Measurements from ENCODE around the gene STPG1. TPM values are rescaled to one million over a fixed set of nuclear protein-coding genes. Genes with fewer than 3 reads are reported as not detected.

STPG1 gene
- total RNA-seq, 1 donor from 2014 or later: 4.2 TPM

DNA sequence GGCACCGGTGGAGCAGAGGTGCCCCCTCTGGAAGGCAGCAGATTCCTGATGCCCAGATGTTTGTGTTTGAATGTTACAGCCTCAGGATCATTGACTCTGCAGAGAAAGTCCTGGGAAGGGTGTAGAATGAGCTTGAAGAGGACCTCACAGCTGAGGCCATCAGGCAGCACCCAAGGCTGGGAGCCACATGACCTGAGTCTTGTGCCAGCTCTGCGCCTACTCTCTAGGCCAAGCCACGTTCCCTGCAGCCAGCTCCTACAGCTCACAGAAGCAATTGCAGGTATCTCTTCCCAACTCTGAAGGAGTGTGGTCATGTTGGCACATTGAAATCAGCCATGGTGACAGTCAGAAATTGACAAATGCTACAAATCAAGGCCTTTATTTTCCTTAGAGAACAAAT is 58.1 kb downstream of the STPG1 start:
- intact Hi-C loops (cut with DNase I): no loop called here
- no peaks in the 10 kb centered on the region for H3K36me3 ChIP-seq
- no peak overlapping the region for H3K27ac ChIP-seq
- no peak overlapping the region for H3K4me3 ChIP-seq
- no peaks in the 10 kb centered on the region for H3K4me1 ChIP-seq
- no peak for TF ChIP-seq POLR2AphosphoS5 (IDR thresholded peaks at IDR 0.05; ENCODE audit: insufficient read depth in 1 of 2, low read depth in 1 of 2)
- no peak for TF ChIP-seq POLR2A (IDR thresholded peaks at IDR 0.05)
- TF ChIP-seq, protein P1, sequence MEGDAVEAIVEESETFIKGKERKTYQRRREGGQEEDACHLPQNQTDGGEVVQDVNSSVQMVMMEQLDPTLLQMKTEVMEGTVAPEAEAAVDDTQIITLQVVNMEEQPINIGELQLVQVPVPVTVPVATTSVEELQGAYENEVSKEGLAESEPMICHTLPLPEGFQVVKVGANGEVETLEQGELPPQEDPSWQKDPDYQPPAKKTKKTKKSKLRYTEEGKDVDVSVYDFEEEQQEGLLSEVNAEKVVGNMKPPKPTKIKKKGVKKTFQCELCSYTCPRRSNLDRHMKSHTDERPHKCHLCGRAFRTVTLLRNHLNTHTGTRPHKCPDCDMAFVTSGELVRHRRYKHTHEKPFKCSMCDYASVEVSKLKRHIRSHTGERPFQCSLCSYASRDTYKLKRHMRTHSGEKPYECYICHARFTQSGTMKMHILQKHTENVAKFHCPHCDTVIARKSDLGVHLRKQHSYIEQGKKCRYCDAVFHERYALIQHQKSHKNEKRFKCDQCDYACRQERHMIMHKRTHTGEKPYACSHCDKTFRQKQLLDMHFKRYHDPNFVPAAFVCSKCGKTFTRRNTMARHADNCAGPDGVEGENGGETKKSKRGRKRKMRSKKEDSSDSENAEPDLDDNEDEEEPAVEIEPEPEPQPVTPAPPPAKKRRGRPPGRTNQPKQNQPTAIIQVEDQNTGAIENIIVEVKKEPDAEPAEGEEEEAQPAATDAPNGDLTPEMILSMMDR (IDR thresholded peaks at IDR 0.05): no peak
- no peaks in the 10 kb centered on the region for H3K27me3 ChIP-seq
- H3K9me3 ChIP-seq: no peaks in the 10 kb centered on the region
- DNase-seq (ENCODE audit: extremely low spot score in 2 of 2): no peak

DNA sequence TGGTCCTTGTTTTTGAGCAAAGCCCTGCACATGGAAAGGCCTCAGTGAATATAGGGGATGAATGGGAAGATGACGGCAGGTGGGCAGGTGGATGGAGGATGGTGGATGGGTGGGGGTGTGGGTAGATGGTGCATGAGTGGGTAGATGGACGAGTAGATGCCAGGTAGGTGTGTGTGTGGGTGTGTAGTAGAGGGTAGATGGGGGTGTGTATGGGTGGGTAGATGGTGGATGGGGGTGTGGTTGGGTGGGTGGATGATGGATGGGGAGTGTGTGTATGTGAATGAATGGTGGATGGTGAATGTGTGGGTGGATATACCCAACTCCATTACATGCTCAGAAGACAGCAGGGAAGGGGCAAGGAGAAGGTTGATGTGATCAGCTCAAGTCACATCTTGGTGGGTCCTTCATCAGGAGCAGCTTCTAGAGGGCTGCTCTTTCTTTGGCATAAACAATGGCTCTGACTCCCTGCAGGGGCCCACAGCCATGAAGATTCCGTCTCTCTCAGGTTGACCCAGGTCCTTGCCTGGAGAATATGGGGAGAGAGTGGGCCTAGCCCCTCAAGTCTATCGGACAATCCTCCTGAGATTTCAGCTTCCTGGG is 60.2 kb downstream of the STPG1 start:
- H3K4me3 ChIP-seq: no peak overlapping the region
- no peaks in the 10 kb centered on the region for H3K9me3 ChIP-seq
- H3K27ac ChIP-seq: no peak overlapping the region
- intact Hi-C loops (cut with DNase I): no loop called here
- no peaks in the 10 kb centered on the region for H3K27me3 ChIP-seq
- H3K4me1 ChIP-seq: no peaks in the 10 kb centered on the region
- no peak for TF ChIP-seq POLR2AphosphoS5 (IDR thresholded peaks at IDR 0.05; ENCODE audit: insufficient read depth in 1 of 2, low read depth in 1 of 2)
- TF ChIP-seq, protein P1 (IDR thresholded peaks at IDR 0.05): no peak
- no peak for TF ChIP-seq POLR2A (IDR thresholded peaks at IDR 0.05)
- H3K36me3 ChIP-seq: no peaks in the 10 kb centered on the region
- no peak for DNase-seq (ENCODE audit: extremely low spot score in 2 of 2)

DNA sequence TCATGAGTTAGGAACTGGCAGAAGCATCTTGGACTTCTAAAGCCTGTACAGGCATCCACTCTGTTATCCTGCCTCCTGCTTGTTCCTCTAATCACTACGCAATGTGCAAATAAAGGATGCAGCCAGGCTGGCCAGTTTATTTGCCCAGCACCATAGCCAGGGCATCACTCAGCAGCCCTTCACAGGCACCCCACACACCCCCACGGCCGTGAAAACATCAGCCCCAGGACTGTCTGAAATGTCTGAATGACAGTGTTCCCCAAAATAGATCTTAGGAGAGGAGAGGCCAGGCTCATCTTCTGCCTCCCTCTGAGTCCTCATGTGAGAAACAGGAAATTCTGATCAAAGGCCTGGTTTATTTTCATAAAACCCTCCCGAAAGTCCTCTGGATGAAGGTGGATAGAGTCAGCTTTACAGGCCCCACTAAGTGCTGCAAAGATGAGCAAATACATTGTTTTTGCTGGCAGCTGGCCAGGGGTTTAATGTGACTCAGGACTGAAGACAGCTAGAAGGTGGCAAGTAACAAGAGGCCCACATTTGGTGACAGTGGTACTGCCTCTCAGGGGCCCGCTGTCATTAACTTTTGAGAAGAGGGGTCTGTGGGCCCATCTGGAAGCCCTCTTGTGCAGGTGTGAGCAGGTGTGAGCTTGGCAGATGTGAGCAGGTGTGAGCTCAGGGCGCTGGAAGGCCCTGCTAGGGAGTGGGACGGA is 61.5 kb downstream of the STPG1 start:
- intact Hi-C loops (cut with DNase I): no loop called here
- Histone ChIP-seq H3K9me3 (no peaks in the 10 kb centered on the region), H3K27ac (no peak overlapping the region), H3K27me3 (no peaks in the 10 kb centered on the region), H3K4me3 (no peak overlapping the region), H3K36me3 (no peaks in the 10 kb centered on the region), H3K4me1 (no peaks in the 10 kb centered on the region)
- no peak for DNase-seq (ENCODE audit: extremely low spot score in 2 of 2)
- TF ChIP-seq POLR2AphosphoS5 (IDR thresholded peaks at IDR 0.05; ENCODE audit: insufficient read depth in 1 of 2, low read depth in 1 of 2) (no peak), POLR2A (IDR thresholded peaks at IDR 0.05) (no peak)
- TF ChIP-seq, protein P1 (IDR thresholded peaks at IDR 0.05): no peak

GRCh38 chr1:24351247-24351646 is 62.3 kb downstream of the STPG1 start:
- DNase-seq (ENCODE audit: extremely low spot score in 2 of 2): no peak
- TF ChIP-seq, protein P1 (IDR thresholded peaks at IDR 0.05): no peak
- TF ChIP-seq POLR2AphosphoS5 (IDR thresholded peaks at IDR 0.05; ENCODE audit: insufficient read depth in 1 of 2, low read depth in 1 of 2) (no peak), POLR2A (IDR thresholded peaks at IDR 0.05) (no peak)
- Histone ChIP-seq H3K9me3 (no peaks in the 10 kb centered on the region), H3K4me1 (no peaks in the 10 kb centered on the region), H3K27me3 (no peaks in the 10 kb centered on the region), H3K27ac (no peak overlapping the region), H3K36me3 (no peaks in the 10 kb centered on the region), H3K4me3 (no peak overlapping the region)
- intact Hi-C loops (cut with DNase I): no loop called here

DNA sequence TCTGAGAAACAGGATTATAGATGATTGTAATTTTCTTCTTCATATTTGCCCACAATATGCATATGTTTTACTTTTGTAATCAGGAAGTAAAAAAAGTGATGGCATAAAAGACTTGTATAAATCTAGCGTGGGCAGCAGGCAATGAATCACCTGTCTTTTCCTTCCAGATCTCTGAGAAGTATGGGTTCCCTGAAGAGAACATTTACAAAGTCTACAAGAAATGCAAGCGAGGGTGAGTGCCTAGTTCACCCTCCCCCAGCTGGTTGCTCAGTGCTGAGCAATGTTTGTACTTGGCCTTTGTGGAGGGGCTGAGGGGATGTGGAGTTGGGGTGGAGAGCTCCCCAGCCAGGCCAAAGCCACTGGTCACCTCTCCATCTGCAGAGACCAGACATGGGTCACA is 63.7 kb downstream of the STPG1 start:
- H3K27ac ChIP-seq: no peak overlapping the region
- no peaks in the 10 kb centered on the region for H3K27me3 ChIP-seq
- H3K4me1 ChIP-seq: no peaks in the 10 kb centered on the region
- no peak overlapping the region for H3K4me3 ChIP-seq
- no peaks in the 10 kb centered on the region for H3K36me3 ChIP-seq
- H3K9me3 ChIP-seq: no peaks in the 10 kb centered on the region
- TF ChIP-seq POLR2A (IDR thresholded peaks at IDR 0.05): no peak
- intact Hi-C loops (cut with DNase I): no loop called here
- DNase-seq (ENCODE audit: extremely low spot score in 2 of 2): no peak

All from vagina (tissue), 2 donors.